HEK293 (cell line): ENCODE results near the gene PPP1R1C.

Source experiments
- CTCF ChIP-seq: fragments of 450-650 bp; formaldehyde crosslinking; IDR thresholded peaks from 2 replicates; pipeline ENCODE4 v1.5.1; 2016; ENCODE audit warnings: missing biosample characterization, missing genetic modification characterization
- KLF16 ChIP-seq: fragments of 450-650 bp; formaldehyde crosslinking; IDR thresholded peaks from 2 replicates; pipeline ENCODE4 v1.5.1; 2017; ENCODE audit warnings: missing biosample characterization, missing genetic modification characterization
- PRDM4 ChIP-seq: fragments of 450-650 bp; formaldehyde crosslinking; IDR thresholded peaks from 2 replicates; pipeline ENCODE4 v1.5.1; 2017; ENCODE audit warnings: missing biosample characterization, missing genetic modification characterization
- YY1 ChIP-seq: fragments of 450-650 bp; formaldehyde crosslinking; IDR thresholded peaks from 2 replicates; pipeline ENCODE4 v1.5.1; 2018; ENCODE audit warnings: missing biosample characterization, missing genetic modification characterization
- ZBTB1 ChIP-seq: fragments of 450-650 bp; formaldehyde crosslinking; IDR thresholded peaks from 2 replicates; pipeline ENCODE4 v1.5.1; 2016; ENCODE audit warnings: missing biosample characterization, missing genetic modification characterization
- ZBTB44 ChIP-seq: fragments of 450-650 bp; IDR thresholded peaks from 2 replicates; pipeline ENCODE4 v1.5.1; 2018; ENCODE audit warnings: missing biosample characterization, mild to moderate bottlenecking, missing genetic modification characterization
- ZNF146 ChIP-seq: fragments of 450-650 bp; formaldehyde crosslinking; IDR thresholded peaks from 2 replicates; pipeline ENCODE4 v1.5.1; 2016; ENCODE audit warnings: missing biosample characterization, missing genetic modification characterization
- ZNF239 ChIP-seq: fragments of 450-650 bp; formaldehyde crosslinking; IDR thresholded peaks from 2 replicates; pipeline ENCODE4 v1.5.1; 2016; ENCODE audit warnings: missing biosample characterization, missing genetic modification characterization
- ZNF24 ChIP-seq: fragments of 450-650 bp; formaldehyde crosslinking; IDR thresholded peaks from 2 replicates; pipeline ENCODE4 v1.5.1; 2016; ENCODE audit warnings: missing biosample characterization, missing genetic modification characterization
- ZNF37A ChIP-seq: fragments of 450-650 bp; IDR thresholded peaks from 2 replicates; pipeline ENCODE4 v1.5.1; 2018; ENCODE audit warnings: missing biosample characterization, missing genetic modification characterization
- ZNF513 ChIP-seq: fragments of 450-650 bp; IDR thresholded peaks from 2 replicates; pipeline ENCODE4 v1.5.1; 2018; ENCODE audit warnings: missing biosample characterization, missing genetic modification characterization
- ZNF561 ChIP-seq: fragments of 450-650 bp; IDR thresholded peaks from 2 replicates; pipeline ENCODE4 v1.5.1; 2018; ENCODE audit warnings: missing biosample characterization, missing genetic modification characterization, borderline replicate concordance
- ZNF704 ChIP-seq: fragments of 450-650 bp; formaldehyde crosslinking; IDR thresholded peaks from 2 replicates; pipeline ENCODE4 v1.5.1; 2016; ENCODE audit warnings: missing biosample characterization, missing genetic modification characterization
- ZNF776 ChIP-seq: fragments of 450-650 bp; formaldehyde crosslinking; IDR thresholded peaks from 2 replicates; pipeline ENCODE4 v1.5.0; 2017; ENCODE audit warnings: missing biosample characterization, missing genetic modification characterization, borderline replicate concordance

- TF ChIP-seq ZNF146 (no peak), ZNF776 (tag by site-specific recombination) (no peak), PRDM4 (tag by site-specific recombination) (no peak), CTCF (tag by site-specific recombination) (no peak), ZNF561 (no peak), ZBTB44 (tag by site-specific recombination) (no peak), ZNF513 (tag by site-specific recombination) (no peak), ZNF24 (tag by site-specific recombination) (no peak), YY1 (tag by site-specific recombination) (no peak), ZNF239 (tag by site-specific recombination) (no peak), ZNF37A (tag by site-specific recombination) (no peak), KLF16 (tag by site-specific recombination) (no peak), ZNF704 (tag by site-specific recombination) (no peak), ZBTB1 (tag by site-specific recombination) (no peak)
These were observed 88.0 kb downstream of the PPP1R1C start for GRCh38 chr2:182073613-182074012.
